ENCODE measurements around the gene GCH1.

The GCH1 gene

DNA sequence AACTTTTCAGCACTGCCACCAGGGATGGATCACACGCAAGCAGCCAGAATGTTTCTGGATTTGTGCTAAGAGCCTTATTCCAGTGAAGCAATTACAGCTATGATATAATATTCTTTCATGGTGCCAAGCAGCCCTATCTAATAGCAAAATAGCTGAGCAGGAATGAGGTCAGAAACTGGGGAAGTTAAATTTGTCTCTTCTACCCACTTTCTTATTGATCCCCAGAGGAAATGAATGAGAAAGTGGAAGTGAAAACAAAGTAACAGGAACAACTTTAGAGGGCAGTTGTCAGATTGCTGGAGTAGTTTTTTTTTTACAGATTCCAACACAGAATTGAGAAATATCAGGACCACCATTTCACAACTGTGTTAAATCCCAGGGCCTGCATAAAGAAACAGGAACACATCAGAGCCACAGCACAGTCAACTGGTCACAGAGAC lies 44.8 kb downstream of the GCH1 start:
- no peak for DNase-seq

DNA sequence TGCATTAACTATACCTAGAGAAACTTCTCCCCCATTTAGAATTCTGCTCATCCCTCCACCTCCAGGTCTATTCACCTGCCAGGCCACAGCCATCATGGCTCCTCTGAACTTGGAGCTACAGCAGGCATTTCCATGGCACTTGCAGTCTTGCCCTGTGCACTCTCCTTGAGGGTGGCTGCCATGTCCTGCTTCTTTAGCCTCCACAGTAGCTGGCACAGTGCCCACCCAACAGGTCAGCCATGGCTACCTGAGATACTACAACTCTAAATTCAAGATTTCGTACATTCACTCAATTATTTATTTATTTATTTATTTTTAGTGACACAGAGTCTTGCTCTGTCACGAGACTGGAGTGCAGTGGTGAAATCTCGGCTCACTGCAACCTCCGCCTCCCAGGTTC lies 46.5 kb downstream of the GCH1 start:
- no peak for DNase-seq

DNA sequence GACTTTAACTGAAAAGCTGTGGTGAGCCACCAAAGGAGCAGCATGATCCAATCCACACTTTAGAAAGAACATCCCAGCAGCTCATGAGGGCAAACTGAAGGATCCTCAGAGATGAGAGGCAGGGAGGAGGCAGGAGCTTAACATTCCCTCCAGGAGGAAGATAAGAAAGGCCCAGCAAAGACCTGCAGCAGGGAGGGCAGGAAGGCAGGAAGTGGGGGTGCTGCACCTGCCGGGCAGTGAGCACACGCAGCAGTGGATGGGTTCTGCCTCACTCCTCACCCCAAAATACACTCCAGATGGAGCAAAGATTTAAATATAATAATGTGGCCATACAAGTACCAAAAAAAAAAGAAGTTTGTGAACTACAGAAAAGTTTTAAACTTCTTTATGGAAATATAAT lies 48.4 kb downstream of the GCH1 start:
- DNase-seq: no peak

DNA sequence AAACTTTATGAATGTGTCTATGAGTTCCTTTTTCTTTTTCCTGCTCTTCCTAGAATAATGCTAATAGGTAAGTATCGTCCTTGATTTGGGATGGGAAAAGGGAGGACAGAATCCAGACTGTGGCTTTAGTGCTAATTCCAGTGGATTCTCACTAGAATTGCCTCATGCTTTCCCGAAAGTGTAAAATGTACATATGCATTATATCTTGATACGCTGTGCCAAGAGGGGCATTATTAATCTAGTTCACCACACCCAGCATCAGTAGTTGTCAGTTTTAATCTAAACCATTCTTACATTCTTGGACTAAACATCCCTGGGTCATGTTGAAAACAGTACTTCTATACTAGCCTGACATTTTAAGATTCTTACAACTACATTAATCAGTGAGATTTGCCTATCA lies 49.3 kb downstream of the GCH1 start:
- no peak for DNase-seq

DNA sequence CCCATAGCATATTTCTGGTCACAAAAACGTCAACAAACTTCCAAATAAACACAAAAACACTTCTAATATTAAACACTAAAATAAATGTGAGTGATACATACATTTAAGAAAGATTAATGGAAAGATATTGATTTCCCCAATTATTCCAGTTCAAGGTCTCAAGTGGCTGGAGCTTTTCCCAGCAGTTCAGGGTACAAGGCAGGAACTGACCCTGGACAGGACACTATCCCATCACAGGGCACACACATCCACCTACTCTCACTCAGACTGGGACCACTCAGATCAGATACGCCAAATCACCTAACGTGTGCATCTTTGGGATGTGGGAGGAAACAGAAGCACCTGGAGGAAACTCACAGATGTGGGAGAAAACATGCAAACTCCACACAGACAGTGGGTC lies 50.4 kb downstream of the GCH1 start:
- DNase-seq: no peak

DNA sequence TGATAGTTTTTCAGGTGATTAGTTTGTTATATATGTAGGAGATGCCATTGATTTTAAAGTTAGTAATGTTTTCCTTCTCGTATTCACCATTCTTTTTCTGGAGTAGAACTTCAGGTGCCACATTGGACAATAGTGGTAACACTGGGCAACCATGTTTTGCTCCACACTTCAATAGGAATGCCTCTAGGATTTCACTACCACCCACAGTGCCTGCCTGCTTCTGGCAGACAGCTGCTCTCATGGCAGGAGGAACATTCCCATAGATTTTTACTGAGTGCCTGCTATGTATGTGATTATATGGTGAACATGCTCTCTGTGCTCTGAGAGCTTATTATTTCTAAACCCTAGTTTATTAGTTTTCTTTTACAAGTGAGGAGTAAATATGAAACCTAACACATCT lies 53.7 kb downstream of the GCH1 start:
- DNase-seq: no peak

DNA sequence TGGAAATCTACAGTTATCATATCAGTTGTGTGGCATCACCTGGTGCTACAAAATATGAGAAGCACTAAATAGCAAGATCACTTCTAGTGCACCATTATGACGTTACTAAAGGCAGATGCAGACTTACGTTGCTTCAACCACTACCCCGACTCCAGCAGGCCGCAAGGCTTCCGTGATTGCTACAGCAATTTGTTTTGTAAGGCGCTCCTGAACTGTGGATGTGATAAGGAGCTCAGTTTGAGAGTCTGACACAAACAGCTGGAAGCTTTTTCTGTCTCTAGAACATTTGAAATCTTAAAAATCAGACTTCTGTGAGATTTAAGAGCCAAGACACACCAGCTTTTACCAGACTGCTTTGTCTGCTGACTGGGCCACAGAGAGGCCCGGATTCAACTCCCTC lies 57.0 kb downstream of the GCH1 start:
- no peak for DNase-seq

DNA sequence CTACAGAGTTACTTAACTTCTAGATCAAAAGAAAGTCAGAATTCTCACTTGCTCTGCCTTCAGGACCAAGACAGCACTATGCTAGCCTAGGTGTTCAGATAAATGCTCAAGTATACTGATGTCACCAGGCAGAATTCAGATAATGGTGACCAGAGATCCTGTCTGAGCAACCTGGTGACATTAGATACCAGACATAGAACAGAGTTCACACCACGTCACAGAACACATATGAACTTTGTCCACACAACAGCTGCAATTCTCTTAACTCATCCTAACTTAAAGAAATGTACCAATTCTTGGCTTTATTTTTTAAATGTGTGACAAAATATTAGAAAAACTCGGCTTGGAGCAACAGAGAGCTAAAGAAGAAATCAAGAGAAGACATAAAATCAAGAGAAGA lies 58.1 kb downstream of the GCH1 start:
- no peak for DNase-seq

DNA sequence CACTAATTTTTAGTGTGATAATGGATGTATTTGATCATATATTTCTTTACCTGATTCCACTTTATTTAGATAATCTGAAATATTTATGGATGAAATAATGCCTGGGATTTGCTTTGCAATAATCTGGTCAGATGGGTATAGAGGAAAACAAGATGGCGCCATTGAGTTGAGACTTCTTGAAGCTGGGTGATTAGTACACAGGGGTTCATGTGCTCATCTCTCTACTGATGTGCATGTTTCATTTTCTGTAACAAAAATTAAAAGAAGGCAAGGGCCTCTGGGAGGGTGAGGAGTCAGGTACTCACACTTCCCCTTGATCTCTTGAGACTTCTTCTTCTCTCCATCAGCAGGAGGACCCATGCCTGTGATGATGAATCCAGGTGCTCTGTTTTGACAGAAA lies 61.8 kb downstream of the GCH1 start:
- no peak for DNase-seq

DNA sequence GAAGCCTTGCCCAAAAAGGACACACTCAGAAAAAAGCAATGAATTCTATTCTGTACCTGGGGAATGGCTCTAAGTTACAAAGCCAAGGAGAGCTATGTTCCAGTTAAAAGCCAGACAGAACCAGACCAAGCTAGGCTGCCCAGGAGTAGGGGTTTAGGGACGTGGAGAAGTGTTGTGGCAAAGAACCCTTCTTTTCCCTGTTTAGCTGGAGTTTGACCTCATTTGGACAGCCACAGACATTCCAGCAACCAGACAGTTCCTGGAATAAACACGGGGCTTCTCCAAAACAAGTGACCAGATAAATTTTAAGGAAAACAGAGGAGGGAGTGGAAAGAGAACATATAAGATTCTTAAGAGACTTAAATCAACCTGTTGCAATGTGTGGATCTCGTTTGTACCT lies 62.3 kb downstream of the GCH1 start:
- no peak for DNase-seq

DNA sequence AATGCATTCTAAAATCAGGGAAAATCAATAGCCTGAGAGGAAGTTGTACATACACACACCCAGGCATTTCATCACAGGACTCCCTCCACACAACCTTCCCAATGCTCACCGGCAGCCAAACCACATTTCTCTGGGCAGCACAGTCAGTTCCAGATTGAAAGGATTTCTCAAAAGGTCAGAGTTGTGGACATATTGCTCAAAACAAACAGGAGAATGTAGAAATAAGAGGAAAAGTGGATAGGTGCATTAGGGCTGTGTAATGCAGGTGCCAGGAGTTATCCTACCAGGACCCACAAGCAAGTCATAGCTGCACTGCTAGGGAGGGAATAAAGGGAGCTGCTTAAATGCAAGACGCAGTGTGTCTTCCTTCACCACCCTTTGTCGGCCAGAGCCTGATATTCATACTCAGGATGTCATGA lies 62.9 kb downstream of the GCH1 start:
- DNase-seq: no peak

DNA sequence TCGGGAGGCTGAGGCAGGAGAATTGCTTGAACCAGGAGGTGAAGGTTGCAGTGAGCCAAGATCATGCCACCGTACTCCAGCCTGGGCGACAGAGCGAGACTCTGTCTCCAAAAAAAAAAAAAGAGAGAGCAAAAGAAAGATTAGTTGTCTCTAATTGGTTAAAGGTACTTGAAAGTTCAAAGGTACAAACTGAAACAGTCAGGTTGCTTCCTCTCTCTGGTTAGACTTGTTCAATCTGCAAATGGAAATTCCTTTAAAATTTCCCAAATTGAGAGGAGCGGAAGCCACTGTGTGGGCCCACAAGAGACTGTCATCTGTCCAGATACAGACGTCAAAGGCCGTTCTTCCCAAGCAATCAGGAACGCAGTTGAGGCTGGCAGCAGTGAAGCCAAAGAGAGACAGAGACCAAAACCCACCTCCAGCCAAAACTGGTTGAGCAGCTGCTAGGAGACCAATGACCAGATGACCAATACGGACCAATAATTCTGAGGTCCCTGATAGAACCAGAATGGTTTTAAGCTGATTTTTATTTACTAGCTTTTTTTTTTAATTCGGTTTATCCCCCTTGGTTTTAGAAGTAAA lies 63.6 kb downstream of the GCH1 start:
- no peak for DNase-seq

DNA sequence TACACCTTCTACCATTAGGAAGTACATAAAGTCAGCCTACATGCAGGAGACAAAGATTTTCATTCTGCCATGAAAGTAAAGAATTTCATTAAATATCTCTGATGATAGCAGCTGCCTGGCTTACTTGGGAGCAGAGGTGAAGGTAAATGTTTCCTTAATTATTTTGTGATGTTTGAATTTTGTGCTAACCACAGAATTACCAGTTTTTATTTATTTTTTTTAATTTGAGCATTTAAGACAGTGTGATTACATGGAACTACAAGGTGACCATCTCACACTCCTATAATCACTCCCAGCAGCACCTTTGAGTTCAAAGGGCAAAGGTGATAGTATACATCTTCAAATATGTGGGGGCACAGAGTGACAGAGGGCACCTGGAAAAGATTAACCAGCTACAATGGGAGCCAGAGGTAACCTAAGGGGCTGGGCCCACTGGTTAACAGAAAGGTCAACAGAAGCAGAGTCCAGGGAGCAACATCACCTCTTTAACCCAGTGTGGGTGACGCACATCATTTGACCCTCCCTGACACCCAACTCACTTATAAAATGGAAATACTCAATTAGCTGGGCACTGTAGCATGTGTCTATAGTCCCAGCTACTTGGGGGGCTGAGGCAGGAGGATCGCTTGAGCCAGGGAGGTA lies 65.0 kb downstream of the GCH1 start:
- no peak for DNase-seq

DNA sequence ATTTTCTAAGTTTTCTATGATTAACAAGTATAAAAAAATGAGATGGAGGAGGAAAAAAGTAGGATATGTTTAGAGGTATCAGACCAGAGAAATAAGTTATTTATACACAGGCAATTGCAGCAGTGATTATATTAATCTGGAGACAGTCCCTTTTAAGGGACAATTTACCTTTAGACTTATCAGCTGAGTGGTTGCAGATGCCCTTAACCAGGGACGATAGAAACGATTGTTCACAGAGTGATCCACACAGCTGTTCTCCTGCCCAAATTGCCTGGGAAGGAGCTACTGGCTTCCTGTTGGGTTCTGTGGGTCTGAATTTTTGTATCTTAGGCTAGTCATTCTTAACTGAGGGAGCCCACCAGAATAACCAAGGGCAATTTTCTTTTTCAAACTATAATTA lies 66.4 kb downstream of the GCH1 start:
- DNase-seq: no peak

DNA sequence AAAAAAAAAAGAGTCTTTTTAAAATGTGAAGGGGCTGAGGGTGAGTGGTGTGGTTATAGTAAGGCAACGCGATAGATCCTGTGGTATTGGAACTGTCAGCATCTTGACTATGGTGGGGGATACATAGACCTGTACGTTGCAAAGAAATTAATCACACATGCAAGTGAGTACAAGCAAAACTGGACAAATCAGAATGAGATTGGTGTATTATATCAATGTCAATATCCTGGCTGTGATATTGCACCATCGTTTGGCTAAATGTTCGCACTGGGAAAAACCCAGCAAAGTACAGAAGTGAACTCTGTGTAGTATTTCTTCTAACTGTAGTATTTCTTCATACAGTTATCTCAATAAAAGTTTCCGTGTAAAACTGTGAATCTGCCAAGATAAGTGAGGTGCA lies 67.9 kb downstream of the GCH1 start:
- DNase-seq: no peak

DNA sequence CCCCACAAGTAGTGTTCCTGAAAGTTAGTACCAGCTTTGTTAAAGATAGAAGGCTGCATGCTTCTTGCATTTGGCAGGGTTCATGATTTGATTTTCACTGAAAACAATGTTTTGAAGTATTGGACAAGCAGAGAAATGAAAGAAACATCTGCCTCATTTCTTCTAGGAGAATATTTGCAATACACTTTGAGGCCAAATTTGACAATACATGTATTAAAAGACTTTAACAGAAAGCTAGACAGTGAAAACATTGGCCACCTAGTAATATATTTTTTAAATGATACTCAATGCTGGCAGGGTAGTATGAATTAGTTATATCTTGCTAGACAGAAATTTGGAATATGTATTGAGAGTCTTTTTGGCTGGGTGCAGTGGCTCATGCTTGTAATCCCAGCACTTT lies 68.5 kb downstream of the GCH1 start:
- no peak for DNase-seq

DNA sequence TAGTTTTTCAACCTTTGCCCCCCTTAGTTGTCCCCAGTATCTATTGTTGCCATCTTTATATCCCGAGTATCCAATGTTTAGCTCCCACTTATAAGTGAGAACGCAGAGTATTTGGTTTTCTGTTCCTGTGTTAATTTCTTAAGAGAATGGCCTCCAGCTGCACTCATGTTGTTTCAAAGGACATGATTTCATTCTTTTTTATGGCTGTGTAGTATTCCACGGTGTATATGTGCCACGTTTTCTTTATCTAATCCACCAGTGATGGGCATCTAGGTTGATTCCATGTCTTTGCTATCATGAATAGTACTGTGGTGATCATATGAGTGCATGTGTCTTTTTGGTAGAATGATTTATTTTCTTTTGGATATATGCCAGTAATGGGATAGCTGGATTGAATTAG lies 72.0 kb downstream of the GCH1 start:
- no peak for DNase-seq

DNA sequence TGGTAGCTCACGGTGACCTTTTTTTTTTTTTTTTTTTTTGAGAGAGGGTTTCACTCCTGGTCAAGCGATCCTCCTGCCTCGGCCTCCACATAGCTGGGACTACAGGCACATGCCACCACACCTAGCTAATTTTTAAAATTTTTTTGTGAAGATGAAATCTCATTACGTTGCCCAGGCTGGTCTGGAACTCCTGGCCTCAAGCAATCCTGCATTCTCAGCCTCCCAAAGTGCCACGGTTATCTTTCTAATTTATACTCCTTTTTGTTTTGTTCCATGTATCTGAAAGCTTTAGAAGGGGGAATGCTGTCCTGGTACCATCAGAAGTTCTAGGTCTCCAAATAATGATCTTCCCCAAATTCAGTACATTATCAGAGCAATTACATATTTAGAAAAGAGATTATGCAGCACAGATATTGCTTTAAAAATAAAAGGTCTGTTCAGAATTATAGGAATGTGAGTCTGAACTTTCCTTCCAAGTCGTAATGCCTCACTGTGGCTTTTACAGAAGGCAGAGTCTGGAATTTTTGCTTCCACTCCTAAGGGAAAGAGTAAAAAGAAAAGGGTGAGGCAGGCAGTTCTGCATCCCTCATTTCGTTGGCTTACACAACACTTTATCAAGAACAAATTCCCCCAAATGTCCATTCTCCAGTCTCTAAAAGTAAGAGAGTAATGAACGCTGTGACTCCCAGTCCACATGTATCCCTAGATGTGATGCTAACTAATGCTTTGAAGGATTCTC lies 73.0 kb downstream of the GCH1 start:
- no peak for DNase-seq

DNA sequence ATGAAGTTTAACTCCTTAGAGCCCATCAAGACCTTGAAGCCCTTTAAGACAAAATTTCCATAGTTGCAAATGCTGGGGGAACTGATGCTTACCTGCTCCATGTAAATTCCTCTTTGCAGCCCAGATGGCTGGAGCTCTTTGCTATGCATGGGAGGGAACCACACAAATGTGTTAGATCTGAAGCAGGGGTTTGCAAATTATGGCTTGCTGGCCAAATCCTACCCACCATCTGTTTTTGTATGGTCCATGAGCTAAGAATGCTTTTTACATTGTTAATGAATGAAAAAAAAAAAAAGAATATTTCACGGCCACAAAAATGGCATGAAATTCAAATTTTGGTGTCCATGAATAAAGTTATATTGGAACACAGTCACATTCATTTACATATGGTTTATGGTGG lies 74.6 kb downstream of the GCH1 start:
- DNase-seq: no peak

DNA sequence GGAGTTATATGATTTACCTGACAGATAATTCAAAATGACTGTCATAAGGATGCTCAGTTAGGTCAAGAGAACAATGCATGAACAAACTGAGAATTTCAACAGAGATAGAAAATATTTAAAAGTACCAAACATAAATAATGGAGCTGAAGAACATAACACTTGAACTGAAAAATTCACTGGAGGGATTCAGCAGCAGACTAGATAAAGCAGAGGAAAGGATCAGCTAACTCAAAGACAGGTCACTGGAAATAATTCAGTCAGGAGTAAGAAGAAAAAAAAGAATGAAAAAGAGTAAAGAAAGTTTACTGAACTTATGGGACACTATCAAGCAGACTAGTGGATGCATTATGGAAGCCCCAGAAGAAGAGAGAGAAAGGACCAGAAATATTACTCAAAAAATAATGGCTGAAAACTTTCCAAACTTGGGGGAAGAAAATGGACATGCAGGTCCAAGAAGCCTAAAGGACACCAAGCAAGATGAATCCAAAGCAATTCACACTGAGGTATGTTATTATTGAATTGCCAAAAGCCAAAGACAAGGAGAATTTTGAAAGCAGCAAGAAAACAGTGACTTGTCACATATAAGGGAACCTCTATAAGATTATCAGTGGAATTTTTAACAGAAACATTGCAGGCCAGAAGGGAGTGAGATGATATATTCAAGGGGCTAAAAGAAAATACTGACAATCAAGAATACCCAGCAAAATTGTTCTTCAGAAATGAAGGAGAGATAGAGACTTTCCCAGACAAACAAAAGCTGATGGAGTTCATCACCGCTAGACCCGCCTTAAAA lies 78.7 kb downstream of the GCH1 start:
- DNase-seq: no peak

DNA sequence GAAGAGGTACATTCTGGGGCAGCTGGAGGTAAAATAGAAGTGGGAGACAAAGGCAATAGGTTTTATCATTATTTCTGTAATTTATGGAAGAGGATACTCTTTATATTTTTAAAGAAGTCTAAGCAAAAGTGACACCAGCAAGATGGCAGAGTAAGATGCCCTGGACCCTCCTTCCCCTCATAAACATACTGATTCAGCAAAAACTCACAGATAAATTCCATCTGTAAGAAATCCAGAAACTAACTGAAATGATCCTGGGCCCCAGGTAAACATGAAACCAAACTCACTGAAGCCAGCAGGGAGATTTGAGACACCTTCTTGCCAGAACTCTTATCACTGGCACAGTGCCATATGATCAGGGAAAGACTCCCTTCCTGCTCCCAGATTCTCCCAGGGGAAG lies 79.9 kb downstream of the GCH1 start:
- DNase-seq: no peak

DNA sequence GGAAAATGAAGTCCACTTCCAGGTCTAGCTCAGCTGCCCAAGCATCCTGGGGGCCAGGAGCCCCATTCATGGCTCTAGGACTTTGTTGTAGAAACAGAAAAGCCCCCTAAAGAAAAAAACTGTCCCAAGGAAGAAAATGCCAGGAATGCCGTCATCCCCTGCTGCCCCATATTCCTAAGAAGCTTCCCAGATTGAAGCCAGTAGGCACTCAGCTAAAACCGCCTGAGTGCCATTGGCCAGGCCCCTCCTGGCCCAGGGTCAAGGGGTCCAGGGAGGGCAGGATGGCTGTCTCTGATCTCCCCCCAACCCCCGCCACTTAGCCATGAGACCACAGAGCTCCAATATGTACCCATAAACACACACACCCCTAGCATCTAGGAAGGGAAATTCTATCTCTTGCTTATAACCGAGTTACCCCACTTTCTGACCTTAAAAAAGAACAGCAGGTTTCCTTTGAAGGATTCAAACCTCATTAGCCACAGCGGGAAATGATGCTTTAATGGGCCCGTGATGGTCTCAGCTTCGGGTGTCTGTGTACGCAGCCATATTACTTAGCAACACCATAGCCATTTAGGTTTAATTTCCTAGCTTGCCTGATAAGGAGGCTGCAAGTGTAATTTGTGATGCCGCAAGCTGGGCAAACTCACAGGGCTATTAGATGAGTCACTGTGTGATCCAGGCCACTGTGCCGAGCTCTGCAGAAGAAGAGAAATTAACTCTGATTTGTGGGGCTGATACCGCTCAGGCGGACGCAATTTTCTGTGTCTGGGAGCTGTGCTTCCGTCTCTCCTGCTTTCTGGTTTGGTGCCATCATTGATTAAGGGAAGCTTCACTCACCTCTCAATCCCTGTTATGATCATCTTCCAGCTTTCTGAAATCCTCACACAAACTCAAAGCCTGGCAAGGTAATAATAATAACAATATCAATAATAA lies 84.2 kb downstream of the GCH1 start:
- no peak for DNase-seq

DNA sequence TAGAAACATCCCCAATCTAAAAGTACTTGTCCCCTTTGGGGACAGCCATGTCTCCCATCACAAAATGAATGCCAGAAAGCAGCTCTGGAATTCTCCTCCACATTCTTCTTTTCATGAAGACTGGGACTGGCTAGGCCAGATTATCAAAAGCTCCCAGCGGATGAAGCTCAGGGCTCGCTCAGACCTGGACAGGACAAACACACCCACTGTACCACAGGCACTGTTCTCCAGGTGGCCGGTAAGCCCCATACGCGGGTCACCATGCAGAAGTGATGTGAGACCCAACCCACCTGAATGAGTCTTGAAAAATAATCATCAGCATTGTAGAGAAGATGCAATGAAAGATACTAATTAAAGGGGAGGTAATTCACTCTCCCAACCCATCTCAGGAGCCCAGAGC lies 85.1 kb downstream of the GCH1 start:
- DNase-seq: no peak

Measured in stimulated activated CD4-positive, alpha-beta T cell treated with anti-CD3 and anti-CD28 coated beads, Interleukin-15, amount 100 ng/mL, for 24 hours (primary cell).